ENCODE measurements around the gene TRPM5.
A peak's percentile ranks its signal among the peaks of the same experiment; 100 is the strongest.

The TRPM5 gene

DNA sequence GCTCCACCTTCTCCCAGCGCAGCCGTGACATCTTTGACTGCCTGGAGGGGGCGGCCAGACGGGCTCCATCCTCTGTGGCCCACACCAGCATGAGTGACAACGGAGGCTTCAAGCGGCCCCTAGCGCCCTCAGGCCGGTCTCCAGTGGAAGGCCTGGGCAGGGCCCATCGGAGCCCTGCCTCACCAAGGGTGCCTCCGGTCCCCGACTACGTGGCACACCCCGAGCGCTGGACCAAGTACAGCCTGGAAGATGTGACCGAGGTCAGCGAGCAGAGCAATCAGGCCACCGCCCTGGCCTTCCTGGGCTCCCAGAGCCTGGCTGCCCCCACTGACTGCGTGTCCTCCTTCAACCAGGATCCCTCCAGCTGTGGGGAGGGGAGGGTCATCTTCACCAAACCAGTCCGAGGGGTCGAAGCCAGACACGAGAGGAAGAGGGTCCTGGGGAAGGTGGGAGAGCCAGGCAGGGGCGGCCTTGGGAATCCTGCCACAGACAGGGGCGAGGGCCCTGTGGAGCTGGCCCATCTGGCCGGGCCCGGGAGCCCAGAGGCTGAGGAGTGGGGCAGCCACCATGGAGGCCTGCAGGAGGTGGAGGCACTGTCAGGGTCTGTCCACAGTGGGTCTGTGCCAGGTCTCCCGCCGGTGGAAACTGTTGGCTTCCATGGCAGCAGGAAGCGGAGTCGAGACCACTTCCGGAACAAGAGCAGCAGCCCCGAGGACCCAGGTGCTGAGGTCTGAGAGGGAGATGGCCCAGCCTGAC is 41.2 kb downstream of the TRPM5 start:
- no peak for DNase-seq

DNA sequence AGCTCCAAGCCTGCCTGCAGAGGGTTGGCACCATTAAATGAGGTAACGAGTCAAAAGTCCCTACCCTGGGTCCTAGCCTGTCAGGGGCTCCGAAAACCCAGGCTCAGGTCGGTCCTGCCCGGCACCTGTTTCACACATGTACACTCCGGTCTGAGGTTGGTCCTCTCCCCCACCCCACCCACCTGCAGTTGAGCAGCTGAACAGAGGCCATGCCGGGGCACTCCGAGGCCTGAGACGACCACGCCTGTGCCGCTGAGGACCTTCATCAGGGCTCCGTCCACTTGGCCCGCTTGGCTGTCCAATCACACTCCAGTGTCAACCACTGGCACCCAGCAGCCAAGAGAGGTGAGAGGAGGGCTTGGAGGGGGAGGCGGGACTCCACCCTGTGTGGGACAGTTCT is 42.2 kb downstream of the TRPM5 start:
- no peak for DNase-seq

DNA sequence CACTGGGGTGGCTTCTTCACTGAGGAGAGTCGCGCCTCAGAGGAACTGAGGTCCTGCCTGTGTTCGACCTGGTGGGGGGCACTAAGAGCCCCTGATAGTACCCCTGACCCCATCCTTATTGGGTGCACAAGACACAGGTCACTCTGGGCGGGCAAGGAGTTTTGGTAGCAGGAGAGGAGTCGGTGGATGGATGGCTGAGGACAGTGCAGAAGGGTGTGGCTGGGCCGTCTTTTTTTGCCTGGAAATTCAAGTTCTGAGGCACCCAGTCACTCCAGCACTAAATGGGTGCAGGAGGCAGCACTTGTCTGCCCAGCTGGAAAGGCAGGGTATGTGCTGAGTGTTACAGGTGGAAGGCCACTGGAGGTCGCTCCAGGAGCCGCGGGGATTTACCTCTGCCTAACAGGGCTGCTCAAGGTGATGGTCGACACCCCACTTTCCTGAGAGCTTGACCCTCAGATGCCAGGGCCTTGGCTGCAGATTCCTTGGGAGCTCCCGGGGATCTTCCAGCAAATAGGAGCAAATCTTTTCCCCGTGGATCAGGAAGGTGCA is 42.8 kb downstream of the TRPM5 start:
- no peak for DNase-seq

DNA sequence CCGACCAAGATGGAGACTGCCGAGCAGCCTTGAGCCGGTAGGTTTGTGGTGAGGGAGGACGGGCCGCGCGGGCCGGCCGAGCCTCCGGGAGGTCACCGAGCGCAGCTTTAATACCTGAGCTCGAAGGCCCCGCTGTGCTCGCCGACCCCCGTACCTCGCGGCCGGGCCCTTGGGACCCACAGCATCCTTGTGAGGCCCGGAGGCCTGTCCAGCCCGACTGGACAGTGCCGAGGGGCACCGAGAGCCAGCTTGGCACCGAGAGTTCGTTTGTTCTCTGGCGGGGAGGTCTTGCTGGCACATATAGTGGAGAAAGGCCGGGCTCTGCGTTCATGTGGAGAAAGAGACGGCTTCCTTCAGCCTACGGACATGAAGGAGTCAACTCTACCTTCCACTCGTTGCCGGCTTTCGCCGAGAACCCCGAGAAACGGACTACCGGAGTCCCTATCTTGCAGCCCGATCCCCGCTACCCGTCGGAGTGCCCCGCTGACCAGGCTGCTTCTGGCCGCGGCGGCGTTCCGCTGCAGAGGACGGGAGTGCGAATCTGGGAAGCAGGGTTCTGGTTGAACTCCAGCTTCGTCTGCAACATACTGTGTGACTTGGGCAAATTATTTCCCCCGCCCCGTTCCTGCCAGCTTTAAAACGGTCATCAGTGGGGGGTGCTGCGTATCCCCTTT is 43.4 kb downstream of the TRPM5 start:
- no peak for DNase-seq

DNA sequence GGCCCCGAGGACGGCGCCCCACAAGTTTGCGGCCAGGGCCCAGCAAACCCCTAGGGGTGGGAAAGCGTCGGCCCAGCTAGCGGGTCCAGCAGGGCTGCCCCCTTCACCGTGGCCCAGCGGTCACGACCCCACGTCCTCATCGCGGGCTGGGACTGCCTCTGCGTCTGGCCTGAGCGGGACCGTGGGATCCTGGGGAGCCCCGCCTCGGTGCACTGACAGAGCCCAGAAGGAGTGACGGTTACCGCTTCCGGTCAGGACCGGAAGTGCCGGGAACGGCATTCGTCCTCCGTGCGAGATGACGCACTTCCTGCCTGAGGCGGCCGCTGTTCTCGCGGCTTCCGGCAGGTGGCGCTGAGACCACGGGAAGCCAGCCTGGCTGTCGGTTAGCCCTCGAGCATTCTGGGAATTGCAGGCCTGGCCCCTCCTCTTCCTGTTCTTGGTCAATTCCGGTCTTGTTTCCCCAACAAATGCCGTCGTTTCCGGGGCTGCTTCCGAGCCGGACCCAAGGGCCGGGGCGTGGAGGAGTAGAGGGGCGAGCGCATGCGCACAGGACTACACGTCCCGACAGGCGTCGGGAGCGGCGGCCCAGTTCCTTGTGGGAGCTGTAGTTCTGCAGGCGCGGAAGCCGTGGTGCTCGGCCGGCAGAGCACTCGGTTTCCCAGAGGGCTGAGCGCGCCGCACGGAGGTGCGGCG is 44.1 kb downstream of the TRPM5 start, which contains the start of gene TSSC4:
TSS of gene TSSC4 (plus strand) at position 682 of the 693 bp plus-strand sequence. CDS start 1,884 bp downstream, outside the sequence.
- DNase-seq: peak; percentile 100

DNA sequence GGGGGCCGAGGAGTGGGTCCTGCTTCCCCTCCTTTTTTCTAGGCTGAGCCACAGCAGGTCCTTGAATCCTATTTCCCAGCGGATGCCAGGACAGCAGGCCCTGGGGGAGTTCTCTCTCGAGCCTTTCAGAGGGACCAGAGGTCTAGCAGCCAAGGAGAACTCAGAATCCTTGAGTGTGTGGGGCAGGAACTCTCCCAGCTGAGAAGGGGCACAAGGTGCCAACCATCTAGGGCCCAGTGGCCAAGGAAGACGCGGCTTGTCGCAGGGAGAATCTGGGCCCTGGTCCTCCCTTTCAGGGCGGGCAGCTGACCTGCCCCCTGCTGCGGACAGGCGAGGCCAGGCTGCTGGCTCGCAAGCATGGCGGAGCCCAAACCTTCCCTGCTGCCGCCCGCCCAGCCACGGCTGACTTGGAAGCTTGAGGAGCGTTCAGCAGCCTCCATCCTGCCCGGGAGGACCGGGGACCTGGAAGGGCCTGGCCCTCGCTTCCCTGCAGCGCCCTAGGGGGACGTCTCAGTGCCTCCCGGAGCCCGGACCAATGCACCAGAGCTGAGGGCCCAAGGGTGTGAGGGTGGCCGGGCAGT is 44.7 kb downstream of the TRPM5 start:
- DNase-seq: no peak

DNA sequence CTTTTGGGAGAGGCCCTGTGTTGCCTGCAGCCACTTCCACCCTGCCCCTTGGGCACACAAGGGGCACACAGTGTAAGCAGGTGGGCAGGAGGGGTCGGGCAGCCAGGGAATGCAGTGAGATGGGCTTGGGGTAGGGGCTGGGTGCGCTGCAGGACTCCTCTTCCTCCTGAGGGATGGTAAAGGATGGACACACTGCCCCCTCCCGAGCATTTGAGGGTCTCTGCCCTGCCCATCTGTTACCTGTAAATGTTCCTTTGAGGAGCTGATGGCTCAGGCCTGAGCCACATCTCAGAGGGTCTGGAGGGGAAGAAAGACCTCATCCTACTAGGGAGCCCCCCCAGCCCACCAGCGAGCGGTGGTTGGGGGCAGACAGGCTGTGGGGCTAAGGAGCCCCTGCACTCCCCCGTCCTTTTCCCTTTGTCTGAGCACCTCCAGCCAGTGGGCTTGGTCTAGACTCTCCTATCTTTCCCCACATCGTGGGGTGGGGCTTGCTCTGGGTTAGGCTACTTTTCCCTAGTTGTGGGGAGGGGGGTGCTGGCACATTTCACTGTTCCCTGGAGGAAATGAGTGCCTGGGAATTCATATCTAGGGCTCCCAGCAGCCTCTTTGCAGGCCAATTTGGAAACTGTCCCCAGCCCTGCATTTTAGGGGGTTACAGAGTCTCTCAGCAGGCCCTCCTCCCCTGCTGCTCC is 45.5 kb downstream of the TRPM5 start:
- DNase-seq: no peak

DNA sequence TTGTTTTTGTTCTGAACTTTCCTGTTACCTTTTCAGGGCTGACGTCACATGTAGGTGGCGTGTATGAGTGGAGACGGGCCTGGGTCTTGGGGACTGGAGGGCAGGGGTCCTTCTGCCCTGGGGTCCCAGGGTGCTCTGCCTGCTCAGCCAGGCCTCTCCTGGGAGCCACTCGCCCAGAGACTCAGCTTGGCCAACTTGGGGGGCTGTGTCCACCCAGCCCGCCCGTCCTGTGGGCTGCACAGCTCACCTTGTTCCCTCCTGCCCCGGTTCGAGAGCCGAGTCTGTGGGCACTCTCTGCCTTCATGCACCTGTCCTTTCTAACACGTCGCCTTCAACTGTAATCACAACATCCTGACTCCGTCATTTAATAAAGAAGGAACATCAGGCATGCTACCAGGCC is 47.3 kb downstream of the TRPM5 start:
- DNase-seq: no peak

DNA sequence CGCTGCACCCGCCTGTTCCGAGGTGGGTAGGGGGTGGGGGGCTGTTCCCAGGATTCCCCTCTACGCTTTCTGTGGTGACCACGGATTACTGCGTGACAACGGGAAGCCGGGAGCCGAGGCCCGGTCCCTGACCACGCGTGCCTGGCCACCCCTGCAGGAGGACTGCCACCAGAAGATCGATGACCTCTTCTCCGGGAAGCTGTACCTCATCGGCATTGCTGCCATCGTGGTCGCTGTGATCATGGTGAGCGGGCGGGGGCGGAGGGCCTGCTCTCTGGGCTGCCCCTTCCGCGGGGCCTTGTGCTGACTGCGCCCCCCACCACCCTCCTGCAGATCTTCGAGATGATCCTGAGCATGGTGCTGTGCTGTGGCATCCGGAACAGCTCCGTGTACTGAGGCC is 47.8 kb downstream of the TRPM5 start:
- no peak for DNase-seq

DNA sequence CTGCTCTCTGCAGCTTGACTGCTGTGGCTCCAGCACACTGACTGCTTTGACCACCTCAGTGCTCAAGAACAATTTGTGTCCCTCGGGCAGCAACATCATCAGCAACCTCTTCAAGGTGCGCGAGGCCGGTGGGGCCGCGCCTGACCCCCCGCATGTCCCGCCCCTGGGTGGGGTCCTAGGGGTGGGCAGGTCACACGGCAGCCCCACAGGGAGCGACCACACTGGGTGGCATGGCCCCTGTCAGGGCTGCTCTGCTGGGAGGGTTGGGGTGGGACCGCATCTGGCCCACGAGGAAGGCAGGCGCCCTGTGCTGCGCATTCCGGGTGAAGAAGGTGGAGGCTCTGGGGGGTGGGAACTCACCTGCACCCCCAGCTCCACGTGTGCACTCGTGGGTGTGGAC is 48.5 kb downstream of the TRPM5 start:
- no peak for DNase-seq

DNA sequence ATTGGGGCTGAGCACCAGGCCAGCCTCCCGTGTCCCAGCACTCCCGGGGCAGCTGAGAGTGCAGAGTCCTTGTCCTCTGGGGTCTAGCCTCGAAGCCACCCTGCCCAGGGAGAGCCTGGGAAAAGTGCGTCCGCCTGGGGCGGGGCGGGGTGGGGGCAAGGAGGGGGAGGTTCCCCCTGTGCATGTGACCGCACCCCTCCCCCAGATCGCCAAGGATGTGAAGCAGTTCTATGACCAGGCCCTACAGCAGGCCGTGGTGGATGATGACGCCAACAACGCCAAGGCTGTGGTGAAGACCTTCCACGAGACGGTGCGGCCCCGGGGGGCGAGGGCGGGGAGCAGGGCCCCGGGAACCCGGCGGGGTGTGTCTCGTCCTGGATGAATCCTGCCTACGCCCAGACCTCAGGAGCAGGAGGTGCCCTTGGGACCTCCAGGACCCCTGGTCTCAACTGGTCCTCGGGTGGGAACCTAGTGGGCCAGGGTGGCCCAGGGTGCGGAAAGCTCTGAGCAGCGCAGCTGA is 49.0 kb downstream of the TRPM5 start:
- no peak for DNase-seq

DNA sequence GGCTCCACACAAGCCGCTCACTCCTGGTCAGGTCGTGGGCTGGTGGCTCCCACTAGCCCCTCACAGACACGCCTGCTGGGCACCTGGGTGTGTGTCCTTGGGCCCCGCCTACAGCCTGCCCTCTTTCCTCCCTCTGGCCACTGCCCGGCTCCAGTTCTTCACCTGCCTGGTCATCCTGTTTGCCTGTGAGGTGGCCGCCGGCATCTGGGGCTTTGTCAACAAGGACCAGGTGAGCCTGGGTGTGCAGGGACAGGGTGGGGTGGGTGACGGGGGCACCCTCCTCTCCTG is 49.6 kb downstream of the TRPM5 start:
- DNase-seq: no peak

Data from CD4-positive, alpha-beta T cell treated with Interferon gamma for 1 hour (primary cell).